Posterior cingulate gyrus (tissue), 11 donors: ENCODE measurements around the gene SGSM1.

Source experiments
- DNase-seq, 10 donors: peaks; one replicate each; pipeline versions ENCODE4 v3.0.0 to v3.0.0-alpha.2; 2020 to 2021; ENCODE audit warnings: mixed read lengths in 3 of 10
- intact Hi-C: fragments of 100-400 bp; cut with DNase I; formaldehyde crosslinking; loops from one replicate; pipeline ENCODE4 v1.15.1; 2023

Gene SGSM1

DNA sequence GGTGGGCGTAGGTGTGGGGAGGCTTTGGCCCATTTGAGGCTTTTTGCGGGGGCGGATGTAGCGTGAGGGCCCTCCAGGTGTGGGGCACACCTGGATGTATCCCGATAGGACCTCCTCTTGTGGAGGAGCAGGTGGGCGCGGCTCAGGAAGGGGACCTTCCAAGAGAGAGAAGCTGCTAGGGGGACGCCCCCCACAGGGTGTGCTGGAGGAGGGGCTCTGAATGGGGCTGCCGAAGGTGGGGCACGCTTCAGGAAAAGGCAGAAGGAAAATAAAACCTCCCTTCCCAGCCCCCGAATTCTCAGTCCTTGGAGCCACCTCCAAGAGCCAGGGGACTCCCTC is 621 bp downstream of the SGSM1 start:
- intact Hi-C loops = no loop called here
- DNase-seq = peak in 1 of 10 donors; percentile 59

DNA sequence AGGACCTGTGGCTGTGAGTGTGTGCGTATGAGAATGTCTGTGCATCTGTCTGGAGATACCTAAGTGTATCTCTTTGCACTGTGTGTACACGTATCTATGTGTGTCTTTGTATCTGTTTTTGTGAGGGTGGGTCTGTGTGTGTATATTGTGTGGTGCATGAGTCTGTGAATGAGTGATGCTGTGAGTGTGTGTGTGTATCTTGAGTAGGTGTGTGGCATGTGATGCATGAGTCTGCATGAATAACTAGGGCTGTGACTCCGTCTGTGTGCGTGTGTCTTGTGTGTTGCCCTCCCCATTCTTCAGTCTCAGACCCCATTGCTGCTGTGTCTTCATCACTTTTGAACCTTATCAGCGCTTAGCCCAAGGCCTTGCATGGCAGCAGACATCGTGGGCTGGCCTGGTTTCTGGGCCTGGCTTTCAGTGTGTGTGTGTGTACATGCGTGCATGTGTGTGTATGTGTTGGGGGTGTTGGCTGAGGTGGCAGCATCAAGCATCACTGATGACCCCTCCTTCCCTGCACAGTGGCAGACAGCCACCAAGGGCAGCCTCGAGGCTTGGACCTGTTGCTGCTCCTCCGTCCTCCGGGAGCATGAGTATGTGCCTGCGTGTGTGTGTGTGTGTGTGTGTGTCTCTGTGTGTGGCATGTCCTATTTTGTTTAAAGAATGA is 1.4 kb downstream of the SGSM1 start:
- intact Hi-C loops = no loop called here
- DNase-seq = peak in 1 of 10 donors; percentile 74

DNA sequence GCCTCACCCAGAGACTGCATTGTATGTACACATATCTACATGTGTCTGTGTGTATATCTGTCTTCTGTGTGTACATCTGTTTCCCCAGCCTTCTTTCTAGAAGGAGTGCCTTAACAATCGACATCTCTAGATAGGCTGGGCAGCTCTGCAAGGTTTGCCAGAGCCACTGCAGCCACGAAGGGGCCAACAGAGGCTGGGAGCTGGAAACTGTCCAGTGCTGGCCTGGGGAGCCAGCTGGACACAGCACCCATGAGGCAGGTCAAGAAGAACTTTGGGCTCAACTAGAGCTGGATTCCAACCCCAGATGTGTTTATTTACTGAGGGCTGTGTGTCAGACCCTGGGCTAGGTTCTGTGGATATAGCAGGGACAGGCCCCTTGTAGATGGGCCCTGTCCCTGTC is 3.3 kb downstream of the SGSM1 start:
- peak in 2 of 10 donors; percentile 53 to 71 for DNase-seq
- intact Hi-C loops = no loop called here

DNA sequence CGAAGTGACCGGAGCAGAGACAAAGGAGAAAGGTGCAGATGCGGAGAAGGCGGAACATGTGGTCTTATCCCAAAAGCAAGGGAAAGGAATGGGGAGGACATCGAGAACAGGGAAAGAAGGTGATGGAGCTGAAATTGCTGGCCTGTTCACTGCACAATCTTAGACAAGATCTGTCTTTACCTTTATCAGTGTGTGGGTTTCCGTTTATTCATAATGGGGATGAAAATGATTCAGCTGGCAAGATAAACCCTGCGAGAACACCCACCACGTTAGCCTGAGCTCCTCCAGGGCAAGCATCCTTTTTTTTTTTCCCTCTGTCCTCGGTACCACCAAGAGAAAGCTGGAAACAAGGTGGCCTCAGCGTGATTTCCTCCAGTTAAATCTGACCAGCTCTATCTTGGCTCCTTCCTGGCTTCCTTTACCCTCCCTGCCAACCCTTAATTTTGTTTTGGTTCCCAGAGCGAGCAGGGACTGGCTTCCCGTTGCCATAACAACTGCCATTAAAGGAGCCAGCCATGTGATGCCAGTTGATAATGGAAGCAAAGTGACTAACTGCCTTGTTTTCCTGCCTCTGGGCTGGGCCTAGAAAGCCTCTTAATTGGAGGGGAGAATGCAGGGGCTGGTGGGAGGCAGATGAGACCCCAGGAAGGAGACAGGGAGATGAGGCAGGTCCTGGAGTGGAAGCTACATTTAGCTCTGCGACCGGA is 4.2 kb downstream of the SGSM1 start:
- intact Hi-C loops = no loop called here
- peak; percentile 32 to 92 (median 60) for DNase-seq

DNA sequence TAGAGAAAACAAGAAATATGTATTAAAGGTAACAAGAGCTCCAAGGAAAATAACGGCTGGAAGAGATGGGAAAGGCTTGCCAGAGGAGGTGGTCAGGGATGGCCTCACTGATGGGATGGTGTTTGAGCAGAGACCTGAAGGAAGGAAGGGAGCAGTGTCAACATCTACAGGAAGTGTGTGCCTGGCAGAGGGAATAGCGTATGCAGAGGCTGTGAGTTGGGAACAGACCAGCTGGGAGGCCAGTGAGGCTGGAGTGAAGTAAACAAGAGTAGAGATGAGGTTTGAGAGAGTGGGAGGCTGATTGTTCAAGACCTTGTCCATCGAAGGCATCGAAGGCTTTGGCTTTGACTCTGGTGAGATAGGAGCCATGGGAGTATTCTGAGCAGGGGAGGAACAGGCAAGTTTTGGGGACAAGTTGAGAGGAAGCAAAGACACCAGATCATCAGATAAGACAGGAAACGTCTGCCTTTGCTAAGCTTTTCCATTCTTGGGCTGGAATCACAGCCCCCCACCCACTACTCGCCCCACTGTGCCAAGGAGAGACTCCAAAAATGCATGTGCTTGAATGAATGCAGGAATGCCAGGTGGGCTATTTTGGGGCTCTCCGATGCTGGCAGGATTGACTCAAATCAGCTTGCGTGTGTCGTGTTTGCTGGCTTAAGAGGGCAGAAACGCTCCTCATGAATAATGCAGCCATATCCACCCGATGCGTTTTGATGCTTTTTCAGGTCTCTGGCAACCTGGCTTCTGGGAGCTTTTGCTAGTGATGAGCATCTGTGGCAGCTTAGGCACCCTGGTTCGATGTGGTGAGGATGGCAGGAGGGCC is 7.2 kb downstream of the SGSM1 start:
- intact Hi-C loops = no loop called here
- DNase-seq = peak in 1 of 10 donors; percentile 35

DNA sequence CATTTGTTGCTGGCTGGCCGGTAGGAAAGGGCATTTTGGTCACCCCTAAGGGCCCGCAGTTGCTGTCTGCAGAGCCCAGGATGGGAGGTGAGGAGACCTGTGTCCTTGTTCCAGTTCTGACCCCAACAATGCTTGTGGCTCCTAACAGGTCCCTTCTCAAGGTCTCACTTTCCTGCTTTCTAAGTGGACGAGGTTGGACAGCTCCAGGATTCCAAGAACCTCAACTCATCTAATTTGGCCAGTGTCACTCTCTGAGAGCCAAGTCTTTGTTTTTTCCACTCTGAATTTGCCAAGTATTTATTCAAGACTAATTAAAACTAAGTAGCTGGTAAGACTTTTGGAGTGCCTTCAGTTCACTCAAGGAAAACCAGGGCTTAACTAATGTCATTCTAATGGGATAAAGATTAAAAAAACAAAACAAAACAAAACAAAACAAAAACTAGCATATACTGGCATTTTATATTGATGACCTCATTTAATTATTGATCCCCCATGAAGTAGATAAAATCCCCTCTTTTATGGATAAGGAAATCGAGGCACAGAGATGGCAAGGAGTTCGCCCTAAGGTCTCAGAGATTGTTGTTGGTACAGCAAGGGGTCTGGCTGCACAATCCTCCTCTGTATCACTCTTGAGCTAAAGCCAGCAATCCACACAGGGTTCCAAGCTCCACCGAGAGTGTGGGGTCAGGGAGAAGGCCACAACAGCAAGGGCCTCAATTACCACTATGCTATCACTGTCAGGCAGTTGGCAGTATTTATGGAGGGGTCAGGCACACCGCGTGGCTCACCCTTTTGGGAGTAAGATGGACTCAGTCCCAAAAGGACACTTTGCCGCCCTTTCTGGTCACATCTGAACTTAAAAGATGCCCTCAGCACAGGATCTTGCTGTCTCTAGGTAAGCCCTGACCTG is 8.1 kb downstream of the SGSM1 start:
- no peak for DNase-seq

DNA sequence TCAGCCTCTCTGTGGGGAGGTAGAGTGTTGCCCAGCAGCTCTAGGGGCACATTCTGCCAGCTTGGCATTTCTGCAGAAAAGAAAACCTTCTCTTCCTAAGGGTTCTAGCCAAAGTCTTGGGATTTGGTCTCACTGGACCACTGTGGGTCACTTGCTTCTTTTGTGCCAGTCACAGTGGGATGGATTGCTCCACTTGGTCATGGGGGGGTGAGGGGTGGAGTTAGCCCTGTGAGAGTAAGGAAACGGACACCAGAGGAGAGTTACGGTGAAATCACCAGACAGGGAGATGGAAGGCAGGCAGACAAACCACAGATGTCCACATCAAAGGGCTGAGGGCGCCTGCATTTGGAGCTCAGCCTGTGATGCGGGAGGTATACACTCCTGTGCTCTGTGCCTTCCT is 10.8 kb downstream of the SGSM1 start:
- DNase-seq = peak in 2 of 10 donors; percentile 60 to 88
- intact Hi-C loops = no loop called here

More for the DNA sequence above, 8.1 kb downstream of the SGSM1 start:
- intact Hi-C loops = no loop called here

DNA sequence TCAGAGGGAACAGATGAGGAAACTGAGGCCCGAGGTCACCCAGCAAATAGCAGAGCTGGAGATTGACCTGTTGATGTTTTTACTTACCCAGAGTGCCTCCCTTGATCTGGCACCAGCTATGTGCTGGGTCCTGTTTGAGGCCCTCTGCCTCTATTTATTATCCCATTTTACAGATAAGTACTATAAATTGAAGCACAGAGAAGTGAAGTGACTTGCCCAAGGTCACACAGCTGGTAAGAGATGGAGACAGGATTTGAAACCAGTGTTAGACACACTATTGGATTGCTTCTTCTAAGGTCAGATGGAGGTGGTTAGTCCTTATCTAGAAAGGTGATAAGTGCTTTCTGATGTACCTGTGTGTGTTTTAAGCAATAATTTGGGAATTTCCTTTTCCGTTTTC is 13.5 kb downstream of the SGSM1 start:
- intact Hi-C loops = no loop called here
- no peak for DNase-seq

DNA sequence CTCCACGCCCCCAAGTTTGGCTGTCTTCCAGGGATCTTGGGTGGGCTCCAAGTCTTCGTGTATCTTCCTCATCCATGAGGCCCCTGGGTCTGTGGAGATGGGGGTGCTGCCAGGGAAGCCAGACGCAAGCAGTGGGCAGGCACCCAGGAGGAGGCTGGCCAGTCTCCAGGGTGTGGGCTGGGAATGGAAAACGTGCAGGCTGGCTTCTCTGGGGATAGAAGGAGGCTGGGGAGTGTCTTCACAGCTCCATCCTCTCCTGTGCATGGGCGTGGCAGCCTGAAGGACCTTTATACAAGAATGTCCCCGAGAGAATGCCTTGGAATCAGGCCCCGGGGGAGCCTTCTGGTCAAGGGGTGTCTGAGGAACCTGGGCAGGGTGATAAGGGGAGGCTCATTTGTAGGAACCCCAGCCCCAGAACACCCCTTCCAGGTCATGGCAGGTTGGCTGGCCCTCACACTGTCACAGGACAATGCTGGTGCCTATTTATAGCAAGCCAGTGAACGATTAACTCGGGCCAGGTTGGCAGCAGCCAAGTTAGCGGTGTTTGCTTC is 14.0 kb downstream of the SGSM1 start:
- peak; percentile 39 to 93 (median 64) for DNase-seq
- intact Hi-C loops = no loop called here

DNA sequence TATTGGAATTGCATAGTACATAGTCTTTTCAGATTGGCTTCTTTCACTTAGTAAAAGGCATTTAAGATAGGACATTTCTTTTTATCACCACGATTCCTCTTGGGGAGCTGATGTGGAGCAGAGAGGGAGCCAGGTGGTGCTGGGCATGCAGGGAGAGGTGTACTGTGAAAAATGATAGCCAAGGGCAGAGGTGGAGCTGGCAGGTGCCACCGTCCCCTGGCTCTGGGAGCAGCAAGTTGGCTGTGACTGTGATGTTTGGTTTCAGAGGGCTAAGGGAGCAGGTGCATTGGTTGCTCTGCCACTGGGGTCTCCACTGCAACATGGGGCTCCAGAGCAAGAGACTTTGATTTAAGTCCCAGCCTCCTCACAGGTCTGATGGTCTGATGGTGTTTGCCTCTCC is 16.5 kb downstream of the SGSM1 start:
- intact Hi-C loops = no loop called here
- DNase-seq = no peak

DNA sequence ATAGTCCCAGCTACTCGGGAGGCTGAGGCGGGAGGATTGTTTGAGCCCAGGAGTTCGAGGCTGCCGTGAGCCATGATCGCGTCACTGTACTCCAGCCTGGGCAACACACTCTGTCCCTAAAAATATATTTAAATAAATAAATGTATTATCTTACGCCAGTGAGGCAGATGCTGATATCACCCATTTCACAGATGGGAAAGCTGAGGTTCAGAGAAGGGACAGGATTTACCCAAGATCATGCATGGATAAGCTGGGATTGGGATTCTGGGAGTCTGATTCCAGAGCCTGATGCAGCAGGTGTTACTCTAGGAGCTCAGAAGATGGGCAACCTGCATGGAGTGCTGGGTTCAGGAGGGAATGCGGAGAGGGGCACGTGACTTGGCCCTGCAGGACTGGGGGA is 17.8 kb downstream of the SGSM1 start:
- no peak for DNase-seq
- intact Hi-C loops = no loop called here

DNA sequence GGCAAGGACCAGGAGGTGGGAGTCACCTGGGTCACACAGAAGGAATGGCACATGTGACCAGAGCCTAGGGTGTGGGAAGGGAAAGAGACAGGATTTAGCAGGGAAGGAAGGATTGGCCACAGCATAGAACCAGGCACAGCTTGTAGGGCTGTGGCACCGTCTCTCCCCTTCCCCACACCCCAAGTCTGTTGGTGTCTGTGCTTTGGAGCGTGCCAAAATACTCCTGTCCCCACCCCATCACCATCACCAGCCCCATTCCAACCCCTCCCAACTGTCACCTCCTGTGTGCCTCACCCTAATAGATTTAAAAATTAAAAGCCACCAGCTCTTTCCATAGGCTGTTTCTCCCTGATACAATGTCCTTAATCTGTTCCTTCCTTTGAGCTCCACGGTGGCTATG is 18.2 kb downstream of the SGSM1 start:
- intact Hi-C loops = no loop called here
- DNase-seq = peak in 1 of 10 donors; percentile 30

DNA sequence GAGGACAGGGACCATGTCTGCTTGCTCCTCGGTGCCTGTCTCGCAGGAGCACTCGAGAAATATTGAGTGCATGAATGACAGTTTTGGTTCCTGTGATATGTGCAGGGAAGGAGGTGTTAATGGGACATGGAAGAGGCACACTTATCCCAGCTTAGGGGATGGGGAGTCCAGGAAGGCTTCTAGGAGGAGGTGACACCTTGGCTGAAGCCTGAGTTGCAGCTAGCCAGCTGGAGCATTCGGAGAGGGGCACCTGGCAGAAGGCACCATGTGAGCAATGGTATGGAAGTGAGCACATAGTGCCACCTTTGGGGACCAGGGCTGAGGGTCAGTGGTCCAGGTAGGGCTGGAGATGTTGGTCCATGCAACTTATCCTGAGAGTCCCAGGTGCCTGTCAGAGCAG is 18.9 kb downstream of the SGSM1 start:
- intact Hi-C loops = no loop called here
- DNase-seq = no peak

DNA sequence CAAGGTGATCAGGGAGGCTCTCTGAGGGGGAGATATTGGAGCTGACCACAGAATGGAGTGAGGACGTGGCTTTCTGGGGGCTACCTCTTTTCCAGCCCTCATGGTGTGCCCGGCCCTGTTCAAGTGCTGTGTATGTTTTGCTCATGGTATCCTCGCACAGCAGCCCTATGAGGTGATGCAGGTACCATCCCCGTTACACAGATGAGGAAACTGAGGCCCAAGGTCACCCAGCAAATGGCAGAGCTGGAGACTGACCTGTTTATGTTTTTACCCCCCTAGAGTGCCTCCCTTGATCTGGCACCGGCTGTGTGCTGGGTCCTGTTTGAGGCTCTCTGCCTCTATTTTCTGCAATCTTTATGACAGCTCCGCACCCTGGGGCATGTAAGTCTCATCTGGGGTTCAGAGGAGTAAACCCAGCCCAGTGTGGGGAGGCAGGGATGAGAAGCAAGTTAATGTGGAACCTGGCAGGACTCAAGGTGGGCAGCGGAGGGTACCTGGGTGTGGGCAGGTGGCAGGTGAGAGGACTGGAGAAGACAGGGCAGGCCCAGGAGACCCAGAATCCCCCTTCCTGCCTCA is 20.8 kb downstream of the SGSM1 start:
- DNase-seq = no peak
- intact Hi-C loops = no loop called here

DNA sequence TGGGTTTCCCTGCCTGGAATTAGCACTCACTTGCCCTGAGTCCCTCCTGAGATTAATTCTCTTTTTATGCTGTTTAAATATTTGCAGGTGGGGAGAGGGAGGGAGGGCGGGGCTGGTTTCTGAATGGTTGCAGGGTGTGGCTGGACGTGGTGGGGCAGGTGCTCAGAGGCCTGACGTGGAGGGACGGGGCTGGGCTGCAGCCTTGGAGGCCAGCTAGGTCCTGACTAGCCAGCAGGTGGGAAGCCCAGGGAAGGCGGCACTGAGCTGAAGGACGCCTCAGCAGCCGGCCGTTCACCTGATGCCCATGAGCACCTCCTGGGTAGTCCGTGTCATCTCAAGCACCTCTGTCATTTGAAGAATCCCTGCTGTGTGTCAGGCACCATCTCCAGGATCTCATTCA is 21.3 kb downstream of the SGSM1 start:
- intact Hi-C loops = no loop called here

DNA sequence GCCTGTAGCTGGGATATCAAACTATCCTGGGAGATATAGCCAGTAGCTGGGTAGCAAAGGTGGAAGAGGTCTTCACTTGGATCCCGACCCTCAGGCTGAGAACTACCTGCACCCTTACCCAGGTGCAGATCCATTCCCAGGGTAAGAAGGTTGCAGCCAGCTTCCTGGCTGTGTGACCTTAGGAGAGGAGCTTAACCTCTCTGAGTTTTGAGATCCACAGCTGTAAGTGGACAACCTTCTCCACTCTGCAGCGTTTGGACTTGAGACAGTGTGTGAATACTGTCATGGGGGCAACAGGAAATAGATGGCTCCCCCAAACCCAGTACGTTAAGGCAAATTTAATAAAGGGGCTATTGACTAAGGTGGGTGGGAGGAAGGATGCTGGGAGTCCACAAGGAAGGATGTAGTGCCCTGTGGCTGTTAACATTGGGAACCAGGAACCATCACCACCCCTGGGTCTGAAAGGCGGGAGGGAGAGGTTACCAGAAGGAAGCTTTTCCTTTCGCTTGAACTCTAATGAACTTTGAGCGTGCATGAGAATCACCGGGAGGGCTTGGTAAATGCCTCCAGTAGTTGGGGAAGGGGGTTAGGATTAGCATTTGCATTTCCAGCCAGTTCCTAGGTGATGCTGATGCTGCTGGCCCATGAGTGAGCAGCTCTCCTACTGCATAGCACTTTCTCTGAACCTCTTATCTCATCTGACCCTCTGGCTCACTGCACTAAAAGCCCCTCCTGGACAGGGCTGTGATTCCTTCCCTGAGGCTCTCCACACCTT is 24.4 kb downstream of the SGSM1 start:
- no peak for DNase-seq
- intact Hi-C loops = no loop called here

More for the DNA sequence above, 21.3 kb downstream of the SGSM1 start:
- DNase-seq = no peak

DNA sequence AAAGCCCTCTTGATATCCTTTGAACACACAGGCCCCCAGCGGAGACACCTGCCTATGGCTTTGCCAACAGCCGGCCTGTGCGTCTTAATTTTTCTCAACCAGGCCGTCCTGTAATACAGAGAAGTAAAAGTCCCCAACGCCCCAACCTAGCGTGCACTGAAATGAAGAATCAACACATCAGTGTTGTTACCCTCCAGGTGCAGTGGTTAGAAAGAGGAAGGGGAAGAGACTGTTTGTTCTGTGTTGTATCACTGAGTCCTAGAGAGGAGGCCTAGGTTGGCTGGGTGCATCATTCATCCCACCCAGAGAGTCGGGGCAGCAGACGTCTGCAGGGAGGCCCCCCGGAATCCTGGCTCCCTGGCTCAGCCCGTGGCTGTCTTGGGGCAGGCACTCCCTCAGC is 25.7 kb downstream of the SGSM1 start:
- intact Hi-C loops = no loop called here
- no peak for DNase-seq

DNA sequence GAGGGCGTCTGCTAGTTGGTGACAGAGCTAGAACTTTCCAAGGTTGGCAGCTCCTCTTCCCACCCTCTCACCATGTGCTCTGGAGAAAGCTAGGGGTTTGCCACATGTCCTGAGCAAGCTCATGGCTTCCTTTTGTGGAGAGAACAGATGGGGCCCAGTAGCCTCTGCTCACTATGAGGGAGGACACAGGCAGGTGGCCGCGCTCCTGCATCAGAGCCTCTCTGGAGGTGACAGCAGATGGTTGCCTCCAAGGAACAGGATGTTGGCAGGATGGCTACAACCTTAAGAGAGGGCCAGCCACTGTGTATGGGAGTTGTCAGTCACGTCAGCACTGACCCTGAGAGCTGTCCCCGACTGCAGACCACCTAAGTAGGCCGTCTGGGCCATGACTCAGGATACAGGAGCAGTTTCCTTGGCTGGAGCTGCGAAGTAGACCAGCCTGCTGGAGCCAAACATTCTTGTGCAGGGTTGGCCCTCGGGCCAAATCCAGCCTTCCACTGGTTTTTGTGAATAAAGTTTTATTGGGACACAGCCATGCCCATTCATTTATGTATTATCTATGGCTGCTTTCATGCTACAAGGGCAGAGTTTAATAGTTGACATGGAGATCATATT is 28.0 kb downstream of the SGSM1 start:
- DNase-seq = no peak
- intact Hi-C loops = no loop called here
